GM19043 (cell line): ENCODE results near the gene ZC3H7B.

Experiments used
- ATAC-seq: cut with Tn5 transposase; IDR thresholded peaks from one replicate; pipeline ENCODE4 v1.9.1; 2021; ENCODE audit warnings: low read depth; ENCODE audit not compliant: unreplicated experiment

Gene ZC3H7B

DNA sequence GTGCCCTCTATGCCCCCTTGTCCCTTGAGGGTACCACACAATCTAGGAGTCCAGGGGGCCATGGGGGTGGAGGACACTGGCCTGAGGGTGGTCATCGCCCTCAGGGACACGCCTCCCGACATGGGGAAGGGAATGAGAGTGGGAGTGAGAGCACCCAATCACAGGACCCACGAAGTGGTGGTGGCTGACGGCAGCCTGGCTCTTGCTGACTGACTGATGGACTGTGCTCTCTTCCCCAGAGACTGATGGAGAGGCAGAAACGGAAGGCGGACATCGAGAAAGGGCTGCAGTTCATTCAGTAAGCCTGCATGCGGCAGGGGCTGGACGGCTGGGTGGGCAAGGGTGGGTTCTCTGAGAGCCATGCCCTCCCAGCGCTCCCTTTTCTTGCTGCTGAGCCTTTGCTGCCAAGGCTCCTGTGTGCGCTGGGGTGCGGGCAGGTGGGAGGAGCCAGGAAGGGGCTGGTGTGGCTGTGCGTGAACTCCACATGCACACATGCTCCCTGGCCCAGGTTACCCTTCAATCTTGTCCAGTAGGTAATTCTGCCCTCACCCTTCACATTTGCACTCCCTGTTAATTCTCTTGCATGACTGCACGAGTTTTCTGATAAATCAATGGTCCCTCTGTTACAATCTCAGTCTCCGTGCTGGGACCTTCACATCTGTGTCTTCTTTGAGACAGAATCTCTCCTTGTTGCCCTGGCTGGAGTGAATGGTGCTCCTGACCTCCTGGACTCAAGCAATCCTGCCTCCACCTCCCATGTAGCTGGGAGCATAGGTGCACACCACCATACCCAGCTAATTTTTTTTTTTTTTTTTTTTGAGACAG, 19.3 kb downstream of the ZC3H7B start:
- ATAC-seq: no peak

DNA sequence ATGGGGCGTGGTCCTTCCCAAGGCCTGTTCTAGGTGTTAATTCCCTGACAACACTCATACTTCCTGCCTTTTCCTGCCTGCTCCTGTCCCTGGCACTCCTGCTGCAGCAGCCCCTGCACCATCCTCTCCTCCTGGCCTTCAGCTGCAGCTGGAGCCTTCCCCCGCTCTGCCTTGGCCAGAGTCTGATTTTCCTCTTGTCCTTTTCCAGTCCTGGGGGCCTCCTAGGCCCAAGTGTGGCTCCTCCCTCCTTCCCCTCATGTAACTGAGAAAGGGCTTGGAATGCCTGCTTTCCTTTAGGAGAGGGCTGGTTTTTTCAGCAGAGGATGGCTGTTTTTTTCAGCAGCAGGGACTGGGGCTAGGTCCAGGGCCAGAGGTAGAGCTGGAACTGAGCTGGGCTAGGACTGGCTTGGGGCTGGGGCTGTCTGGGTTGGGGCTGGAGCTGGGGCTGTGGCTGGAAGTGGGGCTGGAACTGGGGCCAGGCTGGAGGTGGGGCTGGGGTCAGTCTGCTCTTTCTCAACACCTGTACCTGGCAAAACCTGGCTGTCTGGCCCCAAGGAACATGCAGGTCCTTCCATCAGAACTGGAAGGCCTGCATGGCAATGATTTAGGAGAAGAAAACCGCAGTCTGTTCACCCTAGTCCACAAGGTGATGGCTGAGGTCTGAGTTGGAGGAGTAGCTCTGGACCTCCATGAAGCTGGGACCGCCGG, 23.6 kb downstream of the ZC3H7B start:
- no peak for ATAC-seq

DNA sequence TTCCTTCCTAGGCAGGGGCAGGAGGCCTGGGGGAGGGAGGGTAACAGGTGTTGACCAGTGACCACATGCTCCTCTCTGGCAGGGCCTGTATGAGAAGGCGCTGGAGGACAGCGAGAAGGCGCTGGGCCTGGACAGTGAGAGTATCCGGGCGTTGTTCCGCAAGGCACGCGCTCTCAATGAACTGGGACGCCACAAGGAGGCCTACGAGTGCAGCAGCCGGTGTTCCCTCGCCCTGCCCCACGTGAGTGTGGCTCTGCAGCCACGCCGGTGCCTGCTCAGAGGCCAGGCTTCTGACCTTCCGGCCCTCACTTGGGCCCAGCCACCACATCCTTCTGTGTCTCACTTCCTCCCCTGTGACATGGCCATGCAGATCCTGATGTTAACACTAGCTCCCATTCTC, 25.8 kb downstream of the ZC3H7B start:
- no peak for ATAC-seq

DNA sequence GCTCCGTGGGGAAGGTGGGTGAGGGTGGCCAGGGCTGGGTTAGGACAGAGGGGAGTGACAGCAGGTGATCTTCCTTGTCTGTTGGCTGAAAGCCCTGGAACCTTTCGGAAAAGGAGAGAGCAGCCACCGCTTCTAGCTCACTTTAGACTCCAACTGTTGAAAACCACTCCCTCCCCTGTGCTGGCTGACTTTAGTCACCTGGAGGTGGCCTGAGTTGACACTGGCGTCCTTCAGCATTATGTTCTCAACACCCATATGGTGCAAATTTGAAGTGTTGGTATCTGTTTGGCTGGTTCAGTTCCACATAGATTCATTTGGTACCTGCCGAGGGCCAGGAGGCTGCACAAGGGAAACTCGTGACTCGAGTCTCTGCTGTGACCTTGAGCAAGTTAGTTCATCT, 28.8 kb downstream of the ZC3H7B start:
- ATAC-seq: no peak

DNA sequence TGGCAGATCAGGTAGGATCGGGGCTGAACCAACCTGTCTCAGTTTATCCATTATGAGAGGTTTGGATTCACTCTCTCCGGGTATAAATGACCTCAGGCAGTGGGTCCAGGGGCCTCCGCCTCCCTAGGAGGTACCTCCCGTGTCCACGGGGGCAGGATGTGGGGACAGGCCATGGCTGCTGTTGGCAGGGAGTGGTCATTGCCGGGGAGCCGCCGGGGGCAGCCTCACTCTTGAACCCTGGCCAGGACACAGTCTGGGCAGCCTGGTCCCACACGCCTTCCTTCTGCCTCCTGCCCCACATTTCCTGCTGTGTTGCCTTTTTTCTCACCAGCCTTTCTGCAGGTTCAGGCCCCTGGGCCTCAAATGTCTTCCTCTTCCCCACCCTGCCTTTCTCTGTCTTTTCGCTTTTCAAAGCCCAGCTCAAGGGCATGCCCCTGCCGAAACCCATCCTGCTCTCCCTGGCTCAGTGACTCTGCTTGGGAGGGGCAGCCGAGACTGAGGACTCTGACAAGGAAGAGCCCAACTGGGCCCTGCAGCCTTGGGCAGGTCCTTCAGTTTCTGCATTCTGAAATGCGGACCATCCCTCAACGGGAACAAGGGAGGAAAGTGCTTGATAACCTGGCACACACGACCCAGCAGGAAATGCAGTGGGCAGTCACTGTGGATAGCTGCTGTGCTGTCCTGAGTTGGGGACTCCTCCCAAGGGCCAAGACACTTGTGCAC, 31.1 kb downstream of the ZC3H7B start:
- ATAC-seq: no peak

DNA sequence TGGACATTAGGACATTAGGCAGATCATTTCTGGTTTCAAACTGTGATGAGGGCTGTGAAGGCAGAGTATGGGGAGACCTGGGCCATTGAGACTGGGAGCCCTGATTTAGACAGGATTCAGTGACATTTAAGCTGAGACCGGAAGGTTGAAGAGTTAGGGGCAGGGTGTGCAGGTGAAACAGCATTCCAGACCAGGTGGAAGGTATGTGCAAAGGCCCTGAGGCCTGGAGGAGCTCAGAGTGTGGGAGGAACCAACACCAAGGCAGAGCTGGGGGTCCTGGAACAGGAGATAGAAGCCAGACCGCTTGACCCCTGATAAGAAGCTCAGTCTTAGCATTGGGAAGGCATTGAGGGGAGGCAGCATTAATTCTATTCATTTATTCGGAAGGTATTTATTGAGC, 32.5 kb downstream of the ZC3H7B start:
- no peak for ATAC-seq

DNA sequence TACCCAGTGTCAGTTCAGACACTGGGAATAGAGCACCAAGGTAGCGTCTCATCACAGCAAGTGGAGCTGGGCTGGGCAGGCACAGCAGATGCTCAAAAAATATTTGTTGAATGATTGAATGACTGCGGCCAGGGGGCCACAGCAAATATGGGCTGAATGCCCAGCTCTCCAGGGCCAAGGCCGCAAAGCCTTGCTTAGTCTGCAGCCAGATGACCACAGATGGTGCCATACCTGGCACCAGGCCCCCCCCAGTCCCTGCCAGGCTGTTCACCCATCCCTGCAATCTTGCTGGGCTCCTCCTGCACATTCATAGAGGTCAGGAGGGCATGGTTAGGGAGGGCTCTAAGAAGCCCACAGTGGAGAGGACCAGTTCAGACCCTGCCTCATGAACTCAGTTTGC, 32.9 kb downstream of the ZC3H7B start:
- ATAC-seq: no peak

DNA sequence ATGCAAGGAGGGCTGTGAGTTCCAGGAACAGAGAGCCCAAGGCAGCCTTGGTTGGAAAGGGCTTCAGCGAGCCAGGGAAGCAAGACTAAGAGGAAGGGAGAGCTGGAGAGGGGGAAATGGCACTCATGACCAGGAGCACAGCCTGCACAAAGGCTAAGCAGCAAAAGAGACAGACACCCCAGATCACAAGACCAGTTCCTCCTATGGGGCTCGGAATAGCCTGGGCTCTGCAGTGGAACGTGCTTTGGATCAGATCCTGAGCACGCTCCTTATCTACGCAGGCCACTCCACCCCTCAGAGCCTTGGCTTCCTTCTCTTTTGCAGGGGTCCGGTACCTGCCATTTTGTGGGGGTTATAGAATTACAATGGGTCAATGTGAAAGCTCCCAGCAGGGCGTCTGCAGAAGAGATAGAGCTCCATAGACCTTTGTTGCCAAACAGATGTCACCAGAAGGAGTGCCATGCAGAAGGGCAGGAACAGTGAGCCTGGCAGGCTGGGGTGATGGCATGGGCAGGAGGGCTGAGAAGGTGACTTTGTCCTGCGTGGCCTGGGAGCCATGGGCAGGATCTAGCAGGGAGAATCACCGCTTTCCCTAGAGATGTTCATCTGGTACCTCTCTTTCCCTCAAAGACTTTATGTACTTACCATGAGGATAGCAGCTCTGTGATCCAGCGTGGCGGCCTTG, 33.8 kb downstream of the ZC3H7B start:
- ATAC-seq: no peak

DNA sequence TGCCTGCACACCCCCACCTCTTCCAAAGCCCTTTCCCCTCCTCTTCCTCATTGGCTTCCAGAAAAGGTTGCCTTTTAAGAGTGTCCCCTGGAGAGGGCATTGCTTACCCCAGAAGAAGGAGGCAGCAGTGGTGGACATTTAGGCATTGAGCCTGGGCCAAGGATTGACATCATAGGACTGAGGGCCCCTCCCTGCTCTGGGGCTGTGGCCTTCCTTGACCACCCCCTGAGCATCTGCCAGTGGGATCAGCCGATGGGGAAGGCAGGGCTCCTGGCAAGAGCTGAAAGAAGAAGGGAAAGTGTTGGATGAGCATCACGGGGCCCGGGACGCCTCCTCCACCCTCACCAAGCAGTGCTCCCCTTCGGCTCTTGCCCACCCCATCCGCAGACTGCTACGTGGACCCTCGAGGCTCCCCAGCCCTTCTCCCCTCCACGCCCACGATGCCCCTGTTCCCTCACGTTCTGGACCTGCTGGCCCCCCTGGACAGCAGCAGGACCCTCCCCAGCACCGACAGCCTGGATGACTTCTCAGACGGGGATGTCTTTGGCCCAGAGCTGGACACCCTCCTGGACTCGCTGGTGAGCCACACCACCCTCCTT, 37.4 kb downstream of the ZC3H7B start:
- ATAC-seq: no peak

DNA sequence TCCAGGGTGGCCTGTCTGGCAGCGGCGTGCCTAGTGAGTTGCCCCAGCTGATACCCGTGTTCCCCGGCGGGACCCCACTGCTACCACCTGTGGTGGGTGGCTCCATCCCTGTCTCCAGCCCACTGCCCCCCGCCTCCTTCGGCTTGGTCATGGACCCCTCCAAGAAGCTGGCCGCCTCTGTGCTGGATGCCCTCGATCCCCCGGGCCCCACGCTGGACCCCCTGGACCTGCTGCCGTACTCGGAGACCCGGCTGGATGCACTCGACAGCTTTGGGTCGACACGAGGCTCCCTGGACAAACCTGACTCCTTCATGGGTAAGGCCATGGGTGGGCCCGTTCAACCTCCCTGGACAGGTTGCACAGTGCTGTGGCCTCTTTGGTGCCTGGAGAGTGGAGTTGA, 38.5 kb downstream of the ZC3H7B start:
- no peak for ATAC-seq

DNA sequence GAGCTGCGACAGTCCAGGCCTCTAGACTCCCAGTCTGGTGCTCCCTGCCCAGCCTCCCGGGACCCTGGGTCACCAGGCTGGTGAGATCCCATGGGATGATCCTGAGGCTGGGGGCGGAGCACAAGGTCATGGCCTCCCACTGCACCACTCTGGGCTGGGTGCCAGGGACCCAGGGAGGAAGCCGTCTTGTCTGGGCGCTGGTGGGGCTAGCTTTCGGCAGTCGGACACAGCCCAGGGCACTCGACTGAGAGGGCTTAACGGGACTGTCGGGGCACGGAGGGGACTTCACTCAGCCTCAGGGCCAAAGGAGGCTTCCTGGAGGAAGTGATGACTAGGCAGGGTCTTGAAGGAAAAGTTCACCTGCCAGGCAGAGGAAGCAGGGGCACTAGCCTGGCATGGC, 39.0 kb downstream of the ZC3H7B start:
- ATAC-seq: no peak

DNA sequence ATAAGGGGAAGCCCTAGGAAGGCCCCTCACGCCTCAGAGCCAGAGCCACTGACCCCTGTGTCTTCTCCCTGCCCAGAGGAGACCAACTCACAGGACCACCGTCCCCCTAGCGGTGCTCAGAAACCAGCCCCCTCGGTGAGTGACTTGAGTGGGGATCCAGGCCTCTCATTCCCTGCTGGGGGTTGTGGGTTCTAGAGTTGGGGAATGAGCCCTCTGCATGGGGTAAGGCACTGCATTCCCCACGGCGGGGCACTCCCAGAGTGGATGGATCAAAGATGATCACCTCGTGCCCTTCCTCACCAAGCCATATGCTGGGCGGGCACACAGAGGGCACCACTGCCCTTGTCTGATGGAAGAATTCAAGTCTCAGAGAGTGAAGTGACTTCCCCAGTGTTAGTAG, 39.7 kb downstream of the ZC3H7B start:
- no peak for ATAC-seq

DNA sequence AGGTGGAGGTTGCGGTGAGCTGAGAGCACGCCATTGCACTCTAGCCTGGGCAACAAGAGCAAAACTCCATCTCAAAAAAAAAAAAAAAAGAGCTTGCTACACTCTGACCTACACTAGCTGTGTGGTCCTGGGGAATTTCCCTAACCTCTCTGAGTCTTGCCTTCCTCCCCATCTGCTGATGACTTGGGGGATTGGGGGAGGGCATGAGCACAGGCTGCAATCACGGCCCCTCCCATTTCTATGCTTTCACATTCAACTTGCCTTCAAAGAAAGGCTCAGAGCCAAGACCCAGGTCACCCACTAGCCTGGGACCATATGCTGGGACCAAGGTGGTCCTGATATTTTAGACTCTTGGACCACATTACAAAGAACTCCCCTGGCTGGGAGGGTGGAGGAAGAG, 40.7 kb downstream of the ZC3H7B start:
- ATAC-seq: no peak

DNA sequence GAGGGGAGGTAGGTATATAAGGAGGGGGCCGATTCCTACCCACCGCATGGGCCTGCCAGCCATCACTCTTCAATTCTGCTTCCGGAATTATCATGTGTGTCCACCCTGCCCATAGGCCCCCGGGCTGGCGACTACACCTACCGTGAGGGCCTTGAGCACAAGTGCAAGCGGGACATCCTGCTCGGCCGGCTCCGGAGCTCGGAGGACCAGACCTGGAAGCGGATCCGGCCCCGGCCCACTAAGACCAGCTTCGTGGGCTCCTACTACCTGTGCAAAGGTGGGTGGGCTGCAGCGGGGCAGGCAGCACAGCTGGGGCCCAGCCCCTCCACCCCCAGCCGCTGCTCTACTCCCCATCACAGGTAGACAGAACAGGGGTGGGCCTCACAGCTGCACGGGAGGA, 42.0 kb downstream of the ZC3H7B start:
- ATAC-seq: no peak

DNA sequence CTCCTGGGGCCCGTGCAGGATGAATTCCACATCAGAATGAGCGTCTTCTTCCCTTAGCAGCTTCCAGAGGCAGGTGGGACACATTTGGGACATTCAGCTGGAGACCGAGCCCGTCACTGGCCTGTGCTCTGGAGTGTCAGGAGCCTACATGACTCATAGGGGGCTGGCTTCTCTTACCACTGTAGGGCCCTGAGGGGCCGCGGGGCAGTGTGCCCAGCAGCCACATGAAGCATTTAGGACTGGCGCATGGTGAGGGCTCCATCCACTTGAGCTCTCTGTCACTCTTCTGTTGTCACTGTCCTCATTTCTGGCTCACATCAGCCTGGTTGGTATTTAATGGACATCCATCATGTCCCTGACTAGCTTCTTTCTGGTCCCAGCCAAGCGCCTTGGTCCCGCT, 42.4 kb downstream of the ZC3H7B start:
- no peak for ATAC-seq

DNA sequence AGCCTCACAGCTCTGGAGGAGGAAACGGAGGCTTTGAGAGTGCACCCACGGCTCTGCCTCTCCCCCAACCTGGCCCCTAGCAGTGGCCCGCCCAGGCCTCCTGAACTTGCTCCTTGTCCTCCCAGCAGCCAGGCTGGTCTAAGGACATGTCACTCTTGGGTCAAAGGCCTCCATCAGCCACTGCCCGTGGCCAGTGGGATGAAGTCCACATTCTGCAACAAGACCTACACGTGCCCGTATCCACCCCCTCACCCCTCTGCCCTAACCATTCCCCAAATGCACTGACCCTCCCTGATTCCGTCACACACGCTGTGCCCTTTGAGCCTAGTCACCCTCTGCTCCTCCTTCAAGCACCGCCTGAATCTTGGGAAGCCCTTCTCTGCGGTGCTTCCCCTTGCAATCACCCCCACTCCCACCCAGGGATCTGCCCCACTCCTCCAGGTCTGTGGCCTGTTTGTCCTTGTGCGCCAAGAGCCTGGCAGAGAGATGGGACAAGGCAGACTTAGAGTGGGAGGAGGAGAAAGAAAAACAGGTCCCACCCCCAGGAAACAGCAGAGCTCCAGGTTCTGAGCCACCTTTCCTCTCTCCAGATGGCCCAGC, 43.0 kb downstream of the ZC3H7B start:
- ATAC-seq: no peak

DNA sequence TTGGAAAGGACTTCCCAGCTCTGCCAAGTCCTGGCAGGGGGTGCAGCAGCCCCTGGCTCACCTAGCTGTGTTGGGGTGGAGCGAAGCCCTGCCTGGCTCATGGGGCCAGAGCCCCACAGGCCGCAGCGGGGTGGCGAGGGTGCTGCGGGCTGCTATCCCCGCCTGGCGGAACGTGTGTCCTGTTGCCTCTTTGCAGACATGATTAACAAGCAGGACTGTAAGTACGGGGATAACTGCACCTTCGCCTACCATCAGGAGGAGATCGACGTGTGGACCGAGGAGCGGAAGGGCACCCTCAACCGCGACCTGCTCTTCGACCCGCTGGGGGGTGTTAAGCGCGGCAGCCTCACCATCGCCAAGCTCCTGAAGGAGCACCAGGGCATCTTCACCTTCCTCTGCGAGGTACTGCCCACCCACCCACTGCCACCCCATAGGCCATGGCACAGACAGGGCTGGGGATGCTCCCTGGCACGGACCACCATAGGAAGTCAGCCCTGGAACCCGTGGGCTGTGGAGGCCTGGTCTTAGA, 44.5 kb downstream of the ZC3H7B start:
- no peak for ATAC-seq

DNA sequence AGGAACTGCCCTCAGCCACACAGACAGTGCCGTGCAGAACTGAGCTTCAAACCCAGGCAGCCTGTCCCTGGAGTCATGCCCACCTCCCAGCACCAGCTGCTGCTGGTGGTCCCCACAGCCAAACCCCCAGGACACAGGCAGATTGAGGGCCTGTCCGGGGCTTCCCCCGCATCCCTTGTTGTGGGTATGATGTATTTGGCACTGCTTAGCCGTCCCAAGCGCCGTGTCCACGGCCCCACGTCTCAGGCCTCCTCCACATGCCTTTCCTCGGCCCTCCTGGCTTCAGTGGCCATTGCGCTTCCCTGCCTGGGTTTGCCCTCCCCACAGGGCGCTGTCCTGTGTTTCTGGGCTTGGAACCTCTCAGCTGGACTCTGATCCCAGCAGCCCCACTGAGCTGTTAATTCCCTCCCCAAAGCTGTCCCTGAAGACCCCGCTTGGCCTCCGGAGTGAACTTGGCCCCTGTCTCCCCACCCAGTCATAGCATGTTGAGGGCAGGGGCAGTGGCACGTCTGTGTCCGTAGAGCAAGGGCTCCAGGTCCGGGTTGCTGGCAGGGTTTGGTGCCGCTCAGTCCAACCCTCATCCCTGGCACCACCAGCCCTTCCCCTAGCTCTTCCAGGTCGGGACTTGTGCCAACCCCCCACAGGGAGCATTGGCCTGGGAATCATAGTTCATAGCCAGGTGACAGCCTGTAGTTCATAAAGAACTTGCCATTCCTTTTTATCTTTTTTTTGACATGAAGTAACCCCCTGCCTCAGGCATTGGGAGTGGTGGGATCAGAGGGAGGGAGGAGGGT, 45.9 kb downstream of the ZC3H7B start:
- no peak for ATAC-seq

DNA sequence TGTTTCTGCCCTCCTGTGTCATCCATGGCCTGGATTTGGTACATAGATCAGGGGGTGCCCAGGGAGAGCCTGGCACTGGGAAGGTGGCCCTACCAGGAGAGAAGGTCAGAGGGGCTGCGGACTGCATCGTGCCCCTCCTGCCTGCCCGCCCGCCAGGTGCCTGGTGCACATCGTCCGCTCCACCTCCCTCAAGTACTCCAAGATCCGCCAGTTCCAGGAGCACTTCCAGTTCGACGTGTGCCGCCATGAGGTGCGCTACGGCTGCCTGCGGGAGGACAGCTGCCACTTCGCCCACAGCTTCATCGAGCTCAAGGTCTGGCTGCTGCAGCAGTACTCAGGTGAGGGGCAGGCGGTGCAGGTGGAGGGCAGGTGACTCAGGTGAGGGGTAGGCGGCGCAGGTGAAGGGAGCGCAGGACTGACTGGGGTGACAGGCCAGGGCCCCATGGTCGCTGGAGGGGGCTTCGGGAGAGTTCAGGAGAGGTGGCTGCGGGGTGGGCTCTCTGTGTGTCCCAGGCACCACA, 47.7 kb downstream of the ZC3H7B start:
- no peak for ATAC-seq
